ENCODE measurements around the gene ATR.
"Not testable (repeated sequence)": the region's sequence is repeated elsewhere in the genome, so short reads cannot be mapped to it uniquely, and the experiment has no call there.

The ATR gene

DNA sequence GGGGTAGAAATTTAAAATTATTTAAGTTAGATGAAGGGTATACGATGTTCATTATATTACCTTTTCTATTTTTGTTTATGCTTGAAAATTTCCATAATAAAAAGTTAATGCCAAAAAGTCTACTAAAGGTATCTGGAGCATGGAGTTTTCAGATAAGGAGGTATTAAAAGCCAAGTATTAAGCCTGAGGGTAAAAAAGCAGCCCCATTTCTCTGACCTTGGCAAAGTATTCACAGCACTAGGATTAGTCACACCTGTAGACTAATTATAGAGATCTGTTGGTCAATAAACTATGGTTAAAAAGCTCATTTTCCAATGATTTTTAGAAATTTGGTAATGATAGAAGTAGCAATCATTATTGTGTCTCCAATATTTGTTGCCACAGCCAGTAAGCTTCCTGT lies 153.8 kb downstream of the ATR start:
- Histone ChIP-seq H3K79me2 (ENCODE audit: low read length) (no peaks in the 10 kb centered on the region; the same call in none of the 2 replicates), H3K4me1 (ENCODE audit: low read length) (0 out of 2 replicates have a peak, but pooled peaks cover 3% of the 10 kb centered on the region), H3K4me2 (ENCODE audit: low read length) (no peak overlapping the region), H3K9ac (ENCODE audit: low read length) (no peak overlapping the region), H3K9me3 (ENCODE audit: insufficient read depth, low read length) (no peaks in the 10 kb centered on the region), H4K20me1 (ENCODE audit: insufficient read depth, low read length) (peaks cover 5% of the 10 kb centered on the region; the same call in 1 of the 2 replicates), H3K4me3 (ENCODE audit: low read length) (no peak overlapping the region), H3K36me3 (replicated peaks; ENCODE audit: low read depth, low read length) (peaks cover 25% of the 10 kb centered on the region), H3K27ac (ENCODE audit: low read length) (no peak overlapping the region), H2AFZ (ENCODE audit: low read depth, low read length) (no peak overlapping the region), H3K27me3 (ENCODE audit: low read depth, low read length) (no peaks in the 10 kb centered on the region)
- TF ChIP-seq, protein P1, sequence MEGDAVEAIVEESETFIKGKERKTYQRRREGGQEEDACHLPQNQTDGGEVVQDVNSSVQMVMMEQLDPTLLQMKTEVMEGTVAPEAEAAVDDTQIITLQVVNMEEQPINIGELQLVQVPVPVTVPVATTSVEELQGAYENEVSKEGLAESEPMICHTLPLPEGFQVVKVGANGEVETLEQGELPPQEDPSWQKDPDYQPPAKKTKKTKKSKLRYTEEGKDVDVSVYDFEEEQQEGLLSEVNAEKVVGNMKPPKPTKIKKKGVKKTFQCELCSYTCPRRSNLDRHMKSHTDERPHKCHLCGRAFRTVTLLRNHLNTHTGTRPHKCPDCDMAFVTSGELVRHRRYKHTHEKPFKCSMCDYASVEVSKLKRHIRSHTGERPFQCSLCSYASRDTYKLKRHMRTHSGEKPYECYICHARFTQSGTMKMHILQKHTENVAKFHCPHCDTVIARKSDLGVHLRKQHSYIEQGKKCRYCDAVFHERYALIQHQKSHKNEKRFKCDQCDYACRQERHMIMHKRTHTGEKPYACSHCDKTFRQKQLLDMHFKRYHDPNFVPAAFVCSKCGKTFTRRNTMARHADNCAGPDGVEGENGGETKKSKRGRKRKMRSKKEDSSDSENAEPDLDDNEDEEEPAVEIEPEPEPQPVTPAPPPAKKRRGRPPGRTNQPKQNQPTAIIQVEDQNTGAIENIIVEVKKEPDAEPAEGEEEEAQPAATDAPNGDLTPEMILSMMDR (IDR thresholded peaks at IDR 0.05; ENCODE audit: low read depth, low read length) = no peak
- TF ChIP-seq EZH2phosphoT487 (IDR thresholded peaks at IDR 0.05; ENCODE audit: low read depth) = no peak

DNA sequence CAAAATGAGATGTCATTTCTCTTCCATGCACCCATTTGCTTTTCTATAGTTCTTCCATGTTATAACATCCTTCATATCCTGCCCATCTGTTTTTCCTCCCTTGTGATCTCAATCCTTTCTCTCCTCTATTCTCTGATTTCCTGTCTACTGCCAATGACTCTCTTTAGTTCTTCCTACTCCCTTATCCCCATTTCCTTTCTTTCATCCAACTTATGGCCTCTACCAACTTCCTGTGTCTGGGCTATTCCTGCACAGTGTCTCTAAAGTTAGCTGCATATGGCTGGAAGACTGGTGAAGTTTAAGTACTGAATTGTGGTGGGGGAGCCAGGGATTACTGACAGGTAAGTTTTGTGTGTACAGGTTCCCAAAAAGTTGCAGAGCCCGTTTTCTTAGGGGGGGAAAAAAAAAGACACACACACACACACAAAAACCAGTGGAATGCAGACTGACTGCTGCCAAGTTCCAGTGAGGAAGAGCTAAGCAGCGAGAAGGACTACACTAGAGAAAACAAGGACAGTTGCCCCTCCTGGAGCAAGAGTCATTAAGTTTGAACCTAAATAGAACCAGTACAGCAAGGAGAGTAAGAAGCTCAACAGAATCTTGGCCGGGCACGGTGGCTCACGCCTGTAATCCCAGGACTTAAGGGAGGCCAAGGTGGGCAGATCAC lies 159.5 kb downstream of the ATR start:
- Histone ChIP-seq H3K27me3 (ENCODE audit: low read depth, low read length) (no peaks in the 10 kb centered on the region), H3K4me3 (ENCODE audit: low read length) (no peak overlapping the region), H2AFZ (ENCODE audit: low read depth, low read length) (no peak overlapping the region), H3K9ac (ENCODE audit: low read length) (no peak overlapping the region), H3K27ac (ENCODE audit: low read length) (no peak overlapping the region), H3K79me2 (ENCODE audit: low read length) (no peaks in the 10 kb centered on the region), H4K20me1 (ENCODE audit: insufficient read depth, low read length) (no peaks in the 10 kb centered on the region), H3K4me1 (ENCODE audit: low read length) (no peaks in the 10 kb centered on the region), H3K36me3 (replicated peaks; ENCODE audit: low read depth, low read length) (peaks cover 32% of the 10 kb centered on the region), H3K9me3 (ENCODE audit: insufficient read depth, low read length) (no peaks in the 10 kb centered on the region), H3K4me2 (ENCODE audit: low read length) (no peak overlapping the region)
- TF ChIP-seq, protein P1 (IDR thresholded peaks at IDR 0.05; ENCODE audit: low read depth, low read length) = no peak
- no peak for TF ChIP-seq EZH2phosphoT487 (IDR thresholded peaks at IDR 0.05; ENCODE audit: low read depth)

DNA sequence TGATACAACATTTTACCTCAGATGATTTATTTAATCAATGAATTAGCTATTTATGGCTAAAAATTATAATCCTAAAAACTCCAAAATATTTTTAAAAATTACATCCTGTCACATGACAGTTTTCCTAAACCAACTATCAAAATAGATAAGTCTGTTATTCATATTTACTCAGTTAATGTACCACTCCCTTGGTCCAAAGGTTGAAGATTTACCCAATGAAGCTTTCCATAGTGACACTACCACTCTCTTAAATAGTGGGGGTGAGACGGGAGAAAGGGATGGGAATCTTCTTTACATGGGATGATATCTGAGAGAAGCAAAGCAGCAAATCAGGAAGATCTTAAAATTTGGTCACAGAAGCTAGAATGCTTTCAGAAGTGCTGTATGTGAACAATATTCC lies 161.2 kb downstream of the ATR start:
- no peak overlapping the region for H3K27ac ChIP-seq (ENCODE audit: low read length)
- no peaks in the 10 kb centered on the region for H4K20me1 ChIP-seq (ENCODE audit: insufficient read depth, low read length)
- H3K79me2 ChIP-seq (ENCODE audit: low read length) = no peaks in the 10 kb centered on the region
- H3K9ac ChIP-seq (ENCODE audit: low read length) = no peak overlapping the region
- no peaks in the 10 kb centered on the region for H3K27me3 ChIP-seq (ENCODE audit: low read depth, low read length)
- H3K4me3 ChIP-seq (ENCODE audit: low read length) = no peak overlapping the region
- H3K4me2 ChIP-seq (ENCODE audit: low read length) = no peak overlapping the region
- TF ChIP-seq, protein P1 (IDR thresholded peaks at IDR 0.05; ENCODE audit: low read depth, low read length) = no peak
- no peak for TF ChIP-seq EZH2phosphoT487 (IDR thresholded peaks at IDR 0.05; ENCODE audit: low read depth)
- no peaks in the 10 kb centered on the region for H3K4me1 ChIP-seq (ENCODE audit: low read length)
- peaks cover 26% of the 10 kb centered on the region for H3K36me3 ChIP-seq (replicated peaks; ENCODE audit: low read depth, low read length)
- H2AFZ ChIP-seq (ENCODE audit: low read depth, low read length) = no peak overlapping the region
- H3K9me3 ChIP-seq (ENCODE audit: insufficient read depth, low read length) = no peaks in the 10 kb centered on the region

DNA sequence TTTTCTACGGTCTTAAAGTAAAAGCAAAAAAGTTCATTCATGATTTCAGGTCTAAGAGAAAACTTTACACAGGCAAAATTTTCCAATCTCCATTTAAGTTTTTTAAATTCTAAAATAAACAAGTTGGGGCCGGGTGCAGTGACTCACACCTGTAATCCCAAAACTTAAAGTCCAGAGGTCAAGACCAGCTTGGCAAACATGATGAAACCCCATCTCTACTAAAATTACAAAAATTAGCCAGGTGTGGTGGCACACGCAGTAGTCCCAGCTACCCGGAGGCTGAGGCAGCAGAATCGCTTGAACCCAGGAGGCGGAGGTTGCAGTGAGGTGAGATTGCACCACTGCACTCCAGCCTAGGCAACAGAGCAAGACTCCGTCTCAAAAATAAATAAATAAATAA lies 178.0 kb downstream of the ATR start:
- H3K9ac ChIP-seq (ENCODE audit: low read length); H3K4me2 ChIP-seq (ENCODE audit: low read length); H4K20me1 ChIP-seq (ENCODE audit: insufficient read depth, low read length); H3K4me3 ChIP-seq (ENCODE audit: low read length); H3K27me3 ChIP-seq (ENCODE audit: low read depth, low read length); H3K9me3 ChIP-seq (ENCODE audit: insufficient read depth, low read length); H3K79me2 ChIP-seq (ENCODE audit: low read length); H2AFZ ChIP-seq (ENCODE audit: low read depth, low read length); H3K4me1 ChIP-seq (ENCODE audit: low read length); H3K27ac ChIP-seq (ENCODE audit: low read length): not testable (repeated sequence)
- peaks cover 31% of the 10 kb centered on the region for H3K36me3 ChIP-seq (replicated peaks; ENCODE audit: low read depth, low read length)

Data from OCI-LY3 (cell line).